HG03060 (cell line): Measurements from ENCODE around the gene HECA.
"Not testable (repeated sequence)": the region's sequence is repeated elsewhere in the genome, so short reads cannot be mapped to it uniquely, and the experiment has no call there.

Experiments used
- ATAC-seq: cut with Tn5 transposase; IDR thresholded peaks from one replicate; pipeline ENCODE4 v1.9.1; 2021; ENCODE audit warnings: low read depth, moderate number of reproducible peaks; ENCODE audit not compliant: unreplicated experiment

Gene HECA

GRCh38 chr6:139134064-139134395, 850 bp upstream of the HECA start:
- no peak for ATAC-seq

GRCh38 chr6:139135578-139136545, 982 bp downstream of the HECA start:
- no peak for ATAC-seq

DNA sequence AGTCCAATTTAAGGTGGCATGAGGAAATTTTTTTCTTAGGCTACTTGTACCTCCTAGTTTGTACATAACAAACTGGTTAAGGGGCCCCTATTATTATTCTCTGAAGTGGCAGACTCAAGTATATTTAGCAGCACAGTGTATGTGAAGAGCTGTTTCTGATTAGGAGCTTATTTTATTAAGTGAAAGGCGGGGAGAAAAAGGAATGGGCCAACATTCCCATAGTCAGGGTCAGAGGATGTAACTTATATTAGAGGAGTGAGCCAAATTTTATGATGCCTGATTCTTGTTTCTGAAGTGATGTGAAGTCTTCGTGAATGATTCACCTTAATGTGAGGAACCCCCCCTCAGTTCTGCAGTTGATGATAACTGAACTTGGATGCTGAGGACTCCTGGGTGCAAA, 2.8 kb downstream of the HECA start:
- no peak for ATAC-seq

DNA sequence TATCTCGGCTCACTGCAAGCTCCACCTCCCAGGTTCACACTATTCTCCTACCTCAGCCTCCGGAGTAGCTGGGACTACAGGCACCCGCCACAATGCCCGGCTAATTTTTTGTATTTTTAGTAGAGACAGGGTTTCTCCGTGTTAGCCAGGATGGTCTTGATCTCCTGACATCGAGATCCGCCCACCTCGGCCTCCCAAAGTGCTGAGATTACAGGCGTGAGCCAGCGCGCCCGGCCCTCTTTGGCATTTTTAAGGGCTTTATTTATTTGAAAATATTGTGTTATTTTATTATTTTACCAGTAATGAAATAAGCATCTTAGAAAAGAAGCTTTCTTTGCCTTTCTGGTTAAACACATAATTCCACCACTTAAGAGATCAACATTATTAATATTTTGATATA, 6.0 kb downstream of the HECA start:
- not testable (repeated sequence) for ATAC-seq

DNA sequence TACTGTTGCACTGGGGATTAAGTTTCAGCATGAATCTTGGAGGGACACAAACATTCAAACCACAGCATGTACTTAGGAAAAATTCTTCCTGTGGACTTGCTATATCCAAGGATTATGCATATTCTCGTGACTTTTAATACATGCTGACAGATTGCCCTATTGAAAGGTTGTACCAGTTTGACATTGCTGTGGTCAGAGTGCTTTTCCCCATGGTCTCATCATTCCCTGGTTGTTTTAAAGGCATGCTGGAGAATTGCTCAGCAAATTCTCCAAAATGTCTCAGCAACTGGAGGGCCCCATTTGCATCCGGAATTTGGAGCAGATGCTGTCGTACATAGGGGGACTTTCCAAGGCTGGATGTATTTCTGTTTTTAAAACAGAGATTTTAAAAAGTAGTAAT, 7.4 kb downstream of the HECA start:
- no peak for ATAC-seq

GRCh38 chr6:139143111-139143510, 8.2 kb downstream of the HECA start:
- ATAC-seq = no peak

DNA sequence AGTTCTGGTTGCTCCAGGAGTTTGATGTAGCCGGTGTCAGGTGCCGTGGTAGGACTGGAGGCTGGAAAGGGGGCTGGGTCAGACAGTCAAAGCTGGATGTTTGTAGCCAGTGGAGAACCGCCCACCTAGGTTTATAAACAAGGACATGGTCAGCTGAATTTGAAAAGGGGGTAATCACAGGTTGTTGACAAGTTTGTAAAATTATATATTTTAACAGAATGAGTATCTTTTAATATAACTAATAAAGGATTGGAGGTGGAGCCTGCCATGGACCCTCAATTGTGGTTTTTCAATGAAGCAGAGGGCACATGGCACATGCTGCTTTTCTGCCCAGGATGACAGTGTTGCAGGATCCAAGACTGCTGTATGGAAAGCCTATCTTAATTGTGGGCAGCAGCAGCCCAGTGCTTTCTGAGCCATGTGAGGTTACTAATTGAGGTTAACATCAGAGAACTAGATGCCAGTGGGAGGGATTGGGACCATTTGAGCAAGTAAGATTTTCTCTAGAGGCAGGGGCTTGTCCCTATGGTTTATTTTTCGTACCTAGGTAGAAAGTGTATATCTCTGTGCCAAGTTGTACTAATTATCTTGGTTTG, 9.7 kb downstream of the HECA start:
- no peak for ATAC-seq

GRCh38 chr6:139145661-139146060, 10.8 kb downstream of the HECA start:
- ATAC-seq = no peak

DNA sequence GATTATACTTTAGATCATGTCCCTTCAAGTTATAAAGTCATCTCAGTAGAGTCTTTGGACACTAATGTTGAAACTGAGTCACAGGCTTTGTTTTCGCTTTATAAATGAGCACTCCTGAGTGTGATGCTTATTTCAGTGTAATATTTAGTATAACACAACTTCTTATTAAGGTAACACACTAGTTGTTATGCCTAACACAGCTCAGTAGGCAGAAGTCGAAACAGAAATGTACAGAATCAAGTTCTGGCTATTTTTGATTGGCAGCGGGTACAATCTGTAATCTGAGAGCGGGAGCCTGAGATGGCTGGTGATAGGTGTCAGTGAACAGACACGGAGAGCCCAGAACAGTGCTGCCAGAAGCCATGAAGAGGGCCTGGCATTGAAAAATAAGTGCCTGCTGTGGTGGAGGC, 11.4 kb downstream of the HECA start:
- no peak for ATAC-seq

- no peak for ATAC-seq
Observed at GRCh38 chr6:139147628-139148027, 12.7 kb downstream of the HECA start.

- ATAC-seq = no peak
Observed at GRCh38 chr6:139148557-139149235, 13.8 kb downstream of the HECA start.

DNA sequence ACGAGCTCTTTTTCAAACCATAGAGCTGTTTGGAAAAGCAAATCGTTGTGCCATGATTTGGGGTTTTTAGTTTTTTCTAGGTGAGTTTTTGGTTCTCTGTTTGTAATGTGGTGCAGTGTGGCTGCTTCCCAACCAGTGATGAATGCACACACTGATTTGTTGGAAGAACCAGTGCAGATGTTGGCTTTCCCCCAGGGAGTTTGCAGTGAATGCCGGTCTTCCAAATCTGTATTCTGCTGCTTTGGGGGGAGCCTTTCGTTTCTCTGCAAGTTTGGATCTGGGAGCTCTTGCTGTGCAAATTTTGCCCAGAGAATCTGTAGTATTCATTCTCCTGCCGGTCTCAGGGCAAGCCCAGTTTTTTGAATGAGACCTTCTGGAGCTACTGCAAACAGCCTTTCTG, 14.5 kb downstream of the HECA start:
- no peak for ATAC-seq

DNA sequence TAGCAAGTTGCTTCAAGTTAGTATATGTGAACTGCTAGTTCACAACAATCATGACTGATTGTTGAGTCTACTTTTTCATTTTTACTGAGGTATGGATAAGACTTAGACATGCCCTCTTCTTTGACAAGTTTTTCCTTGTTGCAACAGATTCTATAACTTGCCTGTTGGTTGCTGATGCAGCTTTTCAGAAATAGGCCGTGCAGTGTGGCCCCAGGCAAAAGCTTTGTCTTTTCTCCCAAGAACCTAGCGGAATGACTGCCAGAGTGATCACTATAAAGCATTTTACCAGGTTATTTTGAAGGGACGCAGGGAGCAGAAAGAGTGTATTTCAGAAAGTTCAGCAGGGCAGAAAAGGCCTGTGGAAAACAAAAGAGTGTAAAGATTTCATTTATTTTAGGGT, 16.0 kb downstream of the HECA start:
- no peak for ATAC-seq

- ATAC-seq = no peak
Observed at GRCh38 chr6:139151425-139152087, 16.7 kb downstream of the HECA start.

- ATAC-seq = no peak
Observed at GRCh38 chr6:139152088-139152891, 17.4 kb downstream of the HECA start.

DNA sequence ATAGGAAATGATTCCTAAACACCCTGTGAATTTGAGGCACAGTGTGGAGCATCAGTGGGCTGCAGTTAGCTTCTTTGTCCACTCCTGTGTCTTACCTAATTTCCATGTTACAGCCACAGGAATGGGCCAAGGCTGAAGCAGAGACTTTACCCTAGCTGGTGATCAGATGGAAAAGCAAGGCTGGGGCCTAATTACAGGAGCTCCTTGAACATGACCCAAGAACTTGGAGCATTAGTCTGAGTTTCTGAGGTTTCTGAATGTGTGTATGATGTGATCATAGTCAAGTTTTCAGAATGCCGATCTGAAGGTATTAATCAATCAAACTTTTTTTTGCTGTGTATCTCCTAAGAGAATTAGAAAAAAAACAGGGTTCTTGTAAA, 18.0 kb downstream of the HECA start:
- no peak for ATAC-seq

DNA sequence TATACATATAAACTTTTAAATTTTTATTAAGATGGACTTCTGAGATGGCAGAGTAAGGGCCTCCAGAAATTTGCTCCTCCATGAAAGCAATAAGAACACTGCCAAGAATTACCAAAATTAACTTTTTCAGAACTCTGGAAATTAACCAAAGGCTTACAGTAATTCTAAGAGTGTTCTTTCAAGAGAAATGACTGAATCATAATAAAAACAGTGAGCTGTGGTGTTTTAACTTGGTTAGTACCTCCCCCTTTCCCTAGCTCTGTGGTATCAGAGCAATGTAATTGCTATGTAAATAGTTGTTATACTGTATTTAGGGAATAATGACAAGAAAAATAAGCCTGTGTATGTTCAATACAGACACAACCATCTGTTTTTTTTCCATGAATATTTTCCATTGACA, 19.0 kb downstream of the HECA start:
- no peak for ATAC-seq

DNA sequence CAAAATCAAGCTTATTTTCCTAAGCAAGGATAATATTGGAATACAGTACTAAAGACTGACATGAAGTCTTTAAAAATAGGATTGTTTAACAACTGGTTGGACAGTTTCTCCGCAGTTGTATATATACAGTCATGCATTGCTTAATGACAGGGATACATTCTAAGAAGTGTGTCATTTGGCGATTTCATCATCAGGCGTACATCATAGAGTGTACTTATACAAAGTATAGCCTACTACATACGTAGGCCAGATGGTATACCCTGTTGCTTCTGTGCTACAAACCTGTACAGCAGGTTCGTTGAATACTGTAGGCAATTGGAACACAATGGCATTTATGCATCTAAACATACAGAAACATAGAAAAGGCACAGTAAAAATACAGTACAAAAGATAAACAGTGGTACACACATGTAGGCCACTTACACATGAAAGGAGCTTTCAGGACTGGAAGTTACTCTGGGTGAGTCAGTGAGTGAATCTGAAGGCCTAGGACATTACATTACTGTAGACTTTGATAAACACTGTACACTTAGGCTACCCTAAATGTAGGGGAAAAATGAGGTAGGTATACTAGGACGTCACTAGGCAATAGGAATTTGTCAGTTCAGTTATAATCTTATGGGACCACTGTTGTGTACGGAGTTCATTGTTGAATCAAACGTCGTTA, 20.1 kb downstream of the HECA start:
- ATAC-seq = no peak

DNA sequence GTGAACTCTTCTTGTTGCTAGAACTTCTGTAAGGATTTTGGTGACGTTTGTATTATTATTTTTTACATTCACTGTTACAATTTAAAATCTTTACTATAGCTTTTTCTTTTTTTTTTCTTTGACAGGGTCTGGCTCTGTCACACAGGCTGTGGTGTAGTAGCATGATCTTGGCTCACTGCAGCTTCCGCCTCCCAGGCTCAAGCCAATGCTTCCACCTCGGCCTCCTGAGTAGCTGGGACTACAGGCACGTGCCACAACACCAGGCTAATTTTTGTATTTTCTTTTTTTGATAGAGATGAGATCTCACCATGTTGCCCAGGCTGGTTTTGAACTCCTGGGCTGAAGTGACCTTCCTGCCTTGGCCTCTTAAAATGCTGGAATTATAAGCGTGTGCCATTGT, 21.2 kb downstream of the HECA start:
- ATAC-seq = no peak

- no peak for ATAC-seq
Observed at GRCh38 chr6:139156551-139156950, 21.7 kb downstream of the HECA start.
